GM12892 (cell line): ENCODE data around the gene PSMD5.

Source experiments
- DNase-seq: peaks from one replicate; pipeline ENCODE4 v3.0.0; 2011; ENCODE audit not compliant: insufficient read length
- FAIRE-seq: peaks from 2 replicates; lab custom pipeline; 2011; peaks lifted over from hg19 to GRCh38; lab: Jason Lieb, UNC
- POLR2A ChIP-seq: IDR thresholded peaks from 2 replicates; pipeline ENCODE4 v1.6.1; 2011; ENCODE audit warnings: low read depth, low read length, control low read depth
- POLR2AphosphoS5 ChIP-seq: IDR thresholded peaks from 2 replicates; pipeline ENCODE4 v1.6.1; 2011; ENCODE audit warnings: low read depth, low read length, control low read depth
- TAF1 ChIP-seq: IDR thresholded peaks from 2 replicates; pipeline ENCODE4 v1.6.1; 2011; ENCODE audit warnings: low read depth, mild to moderate bottlenecking, control low read depth, low read length, borderline replicate concordance

Gene PSMD5

DNA sequence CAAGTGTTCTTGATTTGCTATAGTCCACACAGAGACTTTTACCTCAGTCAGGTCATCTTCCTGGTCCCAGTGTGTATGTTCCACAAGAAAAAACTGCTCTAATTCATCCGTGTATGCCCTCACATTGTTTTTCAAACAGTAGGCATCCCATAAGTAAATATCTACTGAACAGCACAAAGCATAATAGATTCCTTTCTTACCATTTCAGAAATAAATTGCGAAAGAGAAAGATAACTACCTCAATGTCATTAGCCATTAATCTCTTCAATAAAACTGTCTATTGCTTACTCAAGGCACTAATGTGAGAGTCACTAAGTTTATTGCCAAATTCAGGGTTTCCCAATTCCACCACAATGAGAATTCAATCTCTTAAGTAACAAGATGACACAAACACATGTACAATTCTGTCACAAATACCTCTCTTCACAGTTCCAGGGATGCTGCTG, 59.1 kb downstream of the PSMD5 start:
- FAIRE-seq, result no peak
- DNase-seq, result no peak
- TF ChIP-seq TAF1 (no peak), POLR2A (no peak), POLR2AphosphoS5 (no peak)

DNA sequence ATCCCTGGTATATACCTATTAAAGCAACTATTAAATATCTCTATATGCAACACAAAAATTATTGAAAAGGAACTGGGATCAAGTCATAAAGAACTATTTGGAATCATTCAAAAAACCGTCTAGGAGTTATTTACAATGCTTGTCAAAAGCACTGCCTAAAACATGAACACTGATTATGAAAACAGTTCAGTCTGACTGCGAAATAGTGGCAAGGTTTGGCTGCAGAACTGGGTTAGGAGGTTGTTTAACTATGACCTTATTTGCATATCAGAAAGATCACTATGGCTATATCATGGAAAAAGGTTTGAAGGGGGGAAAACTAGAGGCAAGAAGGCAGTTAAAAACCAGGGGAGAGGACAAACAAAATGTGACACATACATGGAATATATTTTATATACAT, 61.5 kb downstream of the PSMD5 start:
- TF ChIP-seq POLR2A (no peak), TAF1 (no peak), POLR2AphosphoS5 (no peak)
- FAIRE-seq (no peak), DNase-seq (no peak)

GRCh38 chr9:120780367-120780766, 62.4 kb downstream of the PSMD5 start:
- TF ChIP-seq TAF1, result no peak
- TF ChIP-seq POLR2AphosphoS5, result no peak
- TF ChIP-seq POLR2A, result no peak
- DNase-seq (no peak), FAIRE-seq (no peak)

- FAIRE-seq (no peak), DNase-seq (no peak)
- TF ChIP-seq TAF1 (no peak), POLR2AphosphoS5 (no peak), POLR2A (no peak)
Observed at GRCh38 chr9:120779227-120779626, 63.5 kb downstream of the PSMD5 start.

DNA sequence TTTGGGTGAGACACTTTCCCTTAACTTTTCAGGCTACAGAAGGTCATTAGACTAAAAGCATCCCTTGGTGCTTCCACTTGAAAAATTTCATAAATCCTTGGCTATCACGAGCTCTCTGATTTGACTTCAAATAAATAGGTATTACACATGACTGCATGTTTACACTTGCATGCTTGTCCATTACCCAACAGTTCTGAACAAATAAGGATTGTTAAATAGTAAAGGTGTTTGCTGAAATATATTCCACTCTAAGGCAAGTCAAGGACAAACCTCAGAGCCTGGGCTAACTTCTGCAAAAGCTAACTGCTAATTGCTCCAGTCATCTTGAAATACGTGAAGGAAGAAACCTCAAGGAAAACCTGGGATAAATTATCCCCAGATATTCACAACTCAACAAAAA, 64.0 kb downstream of the PSMD5 start:
- DNase-seq, result no peak
- FAIRE-seq, result no peak
- TF ChIP-seq POLR2A, result no peak
- TF ChIP-seq POLR2AphosphoS5, result no peak
- TF ChIP-seq TAF1, result no peak

- no peak for TF ChIP-seq POLR2A
- no peak for TF ChIP-seq POLR2AphosphoS5
- TF ChIP-seq TAF1, result no peak
- no peak for FAIRE-seq
- no peak for DNase-seq
Observed at GRCh38 chr9:120777229-120777628, 65.5 kb downstream of the PSMD5 start.

DNA sequence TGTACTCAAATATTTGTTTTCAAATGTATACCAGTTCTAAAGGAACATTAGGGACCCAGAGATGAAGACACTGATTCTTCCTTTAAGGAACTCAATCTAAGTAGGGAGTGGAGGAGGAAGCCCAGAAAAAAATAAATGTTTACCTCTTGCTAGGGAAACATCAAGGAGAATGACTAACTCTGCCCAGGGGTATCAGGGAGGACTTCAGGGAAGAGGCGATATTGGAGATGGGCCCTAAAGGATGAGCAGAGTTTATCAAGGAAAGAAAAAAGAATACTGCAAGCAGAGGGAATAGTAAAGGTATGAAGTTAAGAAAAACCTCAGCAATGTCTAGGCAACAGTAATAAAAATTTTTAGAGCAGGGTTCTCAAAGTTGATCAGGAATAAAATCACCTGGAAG, 65.9 kb downstream of the PSMD5 start:
- FAIRE-seq, result no peak
- no peak for DNase-seq
- no peak for TF ChIP-seq TAF1
- TF ChIP-seq POLR2AphosphoS5, result no peak
- TF ChIP-seq POLR2A, result no peak

GRCh38 chr9:120775859-120776258, 66.9 kb downstream of the PSMD5 start:
- FAIRE-seq (no peak), DNase-seq (no peak)
- no peak for TF ChIP-seq POLR2A

DNA sequence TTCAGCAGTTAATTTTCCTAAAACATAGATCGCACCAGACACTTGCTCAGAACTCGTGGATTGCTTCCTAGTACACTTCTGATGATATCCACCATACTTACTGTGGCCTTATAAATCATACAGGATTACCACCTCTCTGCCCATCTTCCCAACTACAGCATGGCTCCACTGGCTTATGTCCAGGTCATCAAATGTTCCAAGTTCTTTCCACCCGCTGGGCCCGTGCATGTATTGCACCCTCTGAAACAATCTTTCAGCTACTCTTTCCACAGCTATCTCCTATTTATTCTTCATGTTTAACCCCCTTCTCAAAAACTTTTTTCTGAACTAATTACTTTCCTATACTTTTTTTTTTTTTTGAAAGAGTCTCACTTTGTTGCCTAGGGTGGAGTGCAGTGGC, 68.0 kb downstream of the PSMD5 start:
- TF ChIP-seq POLR2A (no peak), POLR2AphosphoS5 (no peak), TAF1 (no peak)
- no peak for FAIRE-seq
- no peak for DNase-seq

- no peak for FAIRE-seq
- TF ChIP-seq TAF1, result no peak
- no peak for TF ChIP-seq POLR2AphosphoS5
- TF ChIP-seq POLR2A, result no peak
- DNase-seq, result no peak
Observed at GRCh38 chr9:120773256-120773655, 69.5 kb downstream of the PSMD5 start.

DNA sequence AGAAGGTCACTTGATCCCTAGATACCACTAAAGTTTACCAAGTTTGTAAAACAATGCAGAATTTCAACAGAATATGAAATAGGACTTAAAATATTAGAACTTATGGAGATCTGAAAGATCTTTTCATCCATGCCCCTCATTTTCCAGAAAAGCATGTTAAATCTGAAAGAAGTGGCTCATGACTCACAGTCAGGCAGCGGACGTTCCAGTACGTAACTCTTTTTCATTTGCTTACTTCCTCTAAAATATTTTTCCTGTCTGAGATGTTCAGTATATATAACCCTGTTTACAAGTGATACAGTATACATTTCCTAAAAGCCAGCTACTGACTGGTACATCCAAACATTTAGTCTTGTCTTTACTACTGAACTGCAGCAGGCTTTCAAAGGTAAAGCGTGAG, 71.8 kb downstream of the PSMD5 start:
- FAIRE-seq, result no peak
- TF ChIP-seq TAF1, result no peak
- no peak for TF ChIP-seq POLR2AphosphoS5
- TF ChIP-seq POLR2A, result no peak

GRCh38 chr9:120768886-120769285, 73.8 kb downstream of the PSMD5 start:
- no peak for FAIRE-seq
- TF ChIP-seq POLR2A, result no peak
- TF ChIP-seq TAF1, result no peak
- no peak for TF ChIP-seq POLR2AphosphoS5
- DNase-seq, result no peak

More for the DNA sequence above, 71.8 kb downstream of the PSMD5 start:
- DNase-seq, result no peak

- DNase-seq, result no peak
- FAIRE-seq, result no peak
- no peak for TF ChIP-seq POLR2AphosphoS5
- TF ChIP-seq POLR2A, result no peak
- TF ChIP-seq TAF1, result no peak
Observed at GRCh38 chr9:120768247-120768646, 74.5 kb downstream of the PSMD5 start.

GRCh38 chr9:120767451-120767850, 75.3 kb downstream of the PSMD5 start:
- DNase-seq (no peak), FAIRE-seq (no peak)
- TF ChIP-seq POLR2A (no peak), POLR2AphosphoS5 (no peak), TAF1 (no peak)
